ENCODE results near the gene PTPRE.

DNA sequence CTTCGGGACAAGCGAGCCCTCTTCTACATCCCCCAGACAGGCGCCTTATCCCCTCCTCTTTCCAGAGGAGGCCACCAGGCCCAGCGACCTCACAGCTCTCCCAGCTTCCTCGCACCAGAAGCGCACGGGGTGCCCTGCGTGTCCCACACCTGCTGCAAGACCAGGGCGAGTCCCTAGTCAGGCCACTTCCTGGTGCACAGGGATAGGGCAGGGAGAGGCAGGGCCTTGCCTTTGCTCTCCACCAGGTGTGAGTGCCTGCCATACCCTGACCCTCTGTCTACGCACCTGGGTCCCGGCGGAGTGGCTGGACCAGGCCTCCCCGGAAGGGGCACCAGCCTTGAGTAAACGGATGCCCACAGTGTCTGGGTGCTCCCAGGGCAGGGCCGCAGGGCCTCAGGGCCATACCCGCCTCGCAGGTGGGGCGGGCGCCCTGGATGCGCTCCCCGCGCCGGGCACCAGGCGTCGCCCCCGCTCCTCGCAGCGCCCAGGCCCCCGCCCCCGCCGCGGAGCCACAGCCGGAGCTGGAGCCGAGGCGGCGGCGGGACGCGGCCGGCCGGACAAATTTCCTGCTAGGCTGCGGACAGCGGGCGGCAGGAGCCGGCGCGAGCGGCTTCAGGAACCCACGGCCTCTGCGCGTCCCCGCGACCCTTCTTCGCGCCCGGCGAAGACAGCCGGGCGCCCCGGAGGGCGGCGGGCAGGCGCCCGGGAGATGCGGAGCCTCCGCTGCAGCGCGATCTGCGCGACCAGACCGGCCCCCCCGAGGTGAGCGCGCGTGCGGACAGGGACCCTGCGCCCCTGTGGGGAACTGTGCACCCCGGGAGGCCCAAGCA, at the start of gene PTPRE:
- TF ChIP-seq, protein P1, sequence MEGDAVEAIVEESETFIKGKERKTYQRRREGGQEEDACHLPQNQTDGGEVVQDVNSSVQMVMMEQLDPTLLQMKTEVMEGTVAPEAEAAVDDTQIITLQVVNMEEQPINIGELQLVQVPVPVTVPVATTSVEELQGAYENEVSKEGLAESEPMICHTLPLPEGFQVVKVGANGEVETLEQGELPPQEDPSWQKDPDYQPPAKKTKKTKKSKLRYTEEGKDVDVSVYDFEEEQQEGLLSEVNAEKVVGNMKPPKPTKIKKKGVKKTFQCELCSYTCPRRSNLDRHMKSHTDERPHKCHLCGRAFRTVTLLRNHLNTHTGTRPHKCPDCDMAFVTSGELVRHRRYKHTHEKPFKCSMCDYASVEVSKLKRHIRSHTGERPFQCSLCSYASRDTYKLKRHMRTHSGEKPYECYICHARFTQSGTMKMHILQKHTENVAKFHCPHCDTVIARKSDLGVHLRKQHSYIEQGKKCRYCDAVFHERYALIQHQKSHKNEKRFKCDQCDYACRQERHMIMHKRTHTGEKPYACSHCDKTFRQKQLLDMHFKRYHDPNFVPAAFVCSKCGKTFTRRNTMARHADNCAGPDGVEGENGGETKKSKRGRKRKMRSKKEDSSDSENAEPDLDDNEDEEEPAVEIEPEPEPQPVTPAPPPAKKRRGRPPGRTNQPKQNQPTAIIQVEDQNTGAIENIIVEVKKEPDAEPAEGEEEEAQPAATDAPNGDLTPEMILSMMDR (conservative IDR thresholded peaks at IDR 0.05; ENCODE audit: low read depth, low read length), result peak; percentile 62
- no peak for TF ChIP-seq EZH2 (IDR thresholded peaks at IDR 0.05; ENCODE audit: borderline replicate concordance, low read depth, low read length, poor library complexity, severe bottlenecking)

Data from A673 (cell line).